SK-N-SH treated with all-trans-retinoic acid at 6 μM for 48 hours (cell line): ENCODE data around the gene HBG2.

ENCODE experiments used
- ATAC-seq: fragments of 200-7000 bp; cut with Tn5 transposase; 3 replicates; pipeline ENCODE4 v1.9.1; 2020; ENCODE audit warnings: mild to moderate bottlenecking, moderate library complexity
- ARNTL ChIP-seq: fragments of 450-650 bp; formaldehyde crosslinking; IDR thresholded peaks from 2 replicates; pipeline ENCODE4 v1.5.0; 2020; ENCODE audit warnings: low read depth, mild to moderate bottlenecking, moderate library complexity, borderline replicate concordance
- BACH2 ChIP-seq: fragments of 250-450 bp; sonication (Bioruptor Pico); IDR thresholded peaks from 2 replicates; pipeline ENCODE4 v1.9.0; 2021; ENCODE audit warnings: mild to moderate bottlenecking, borderline replicate concordance
- CREB5 ChIP-seq: fragments of 250-450 bp; sonication (Bioruptor Pico); IDR thresholded peaks from 2 replicates; pipeline ENCODE4 v1.5.1; 2020; ENCODE audit warnings: low read depth, mild to moderate bottlenecking, moderate library complexity
- ESRRG ChIP-seq: fragments of 250-450 bp; sonication (Bioruptor Pico); IDR thresholded peaks from 2 replicates; pipeline ENCODE4 v1.6.1; 2021; ENCODE audit warnings: mild to moderate bottlenecking
- GLIS3 ChIP-seq: fragments of 250-450 bp; sonication (Bioruptor Pico); IDR thresholded peaks from 2 replicates; pipeline ENCODE4 v1.5.0; 2020; ENCODE audit warnings: mild to moderate bottlenecking, moderate library complexity
- ISL1 ChIP-seq: fragments of 250-450 bp; sonication (Bioruptor Pico); IDR thresholded peaks from 2 replicates; pipeline ENCODE4 v2.1.2; 2022; ENCODE audit warnings: mild to moderate bottlenecking, moderate library complexity
- OSR1 ChIP-seq: fragments of 250-450 bp; sonication (Bioruptor Pico); IDR thresholded peaks from 2 replicates; pipeline ENCODE4 v1.8.0; 2022; ENCODE audit warnings: moderate library complexity, mild to moderate bottlenecking, inconsistent platforms
- POU6F1 ChIP-seq: fragments of 250-450 bp; sonication (Bioruptor Pico); IDR thresholded peaks from 2 replicates; pipeline ENCODE4 v1.8.0; 2021; ENCODE audit warnings: low read depth, mild to moderate bottlenecking, moderate library complexity, borderline replicate concordance
- PPARA ChIP-seq: fragments of 250-450 bp; sonication (Bioruptor Pico); IDR thresholded peaks from 2 replicates; pipeline ENCODE4 v1.5.0; 2020; ENCODE audit warnings: mild to moderate bottlenecking, borderline replicate concordance
- RARB ChIP-seq: fragments of 250-450 bp; sonication (Bioruptor Pico); IDR thresholded peaks from 2 replicates; pipeline ENCODE4 v1.8.0; 2021; ENCODE audit warnings: mild to moderate bottlenecking, moderate library complexity
- SNAI2 ChIP-seq: fragments of 250-450 bp; sonication (Bioruptor Pico); IDR thresholded peaks from 2 replicates; pipeline ENCODE4 v1.5.0; 2020; ENCODE audit warnings: mild to moderate bottlenecking, moderate library complexity
- TCF4 ChIP-seq: fragments of 250-450 bp; sonication (Bioruptor Pico); IDR thresholded peaks from 2 replicates; pipeline ENCODE4 v1.8.0; 2021; ENCODE audit warnings: mild to moderate bottlenecking, moderate library complexity, borderline replicate concordance
- TOX ChIP-seq: fragments of 250-450 bp; sonication (Bioruptor Pico); IDR thresholded peaks from 2 replicates; pipeline ENCODE4 v1.8.0; 2021; ENCODE audit warnings: mild to moderate bottlenecking, moderate library complexity, borderline replicate concordance
- ZC3H10 ChIP-seq: fragments of 250-450 bp; sonication (Bioruptor Pico); IDR thresholded peaks from 2 replicates; pipeline ENCODE4 v1.5.1; 2021; ENCODE audit warnings: mild to moderate bottlenecking, moderate library complexity
- ZFP3 ChIP-seq: fragments of 250-450 bp; sonication (Bioruptor Pico); IDR thresholded peaks from 2 replicates; pipeline ENCODE4 v1.5.0; 2020; ENCODE audit warnings: mild to moderate bottlenecking, moderate library complexity
- ZFP30 ChIP-seq: fragments of 450-650 bp; formaldehyde crosslinking; IDR thresholded peaks from 2 replicates; pipeline ENCODE4 v1.5.0; 2022; ENCODE audit warnings: mild to moderate bottlenecking, moderate library complexity
- ZNF565 ChIP-seq: fragments of 450-650 bp; formaldehyde crosslinking; conservative IDR thresholded peaks from 2 replicates; pipeline ENCODE4 v1.5.0; 2020; ENCODE audit warnings: low read depth, mild to moderate bottlenecking, moderate library complexity
- ZNF70 ChIP-seq: fragments of 450-650 bp; formaldehyde crosslinking; IDR thresholded peaks from 2 replicates; pipeline ENCODE4 v1.5.0; 2020; ENCODE audit warnings: mild to moderate bottlenecking, moderate library complexity
- TF ChIP-seq, protein P1 (sequence below): fragments of 250-450 bp; sonication (Bioruptor Pico); IDR thresholded peaks from 2 replicates; pipeline ENCODE4 v1.5.1; 2021; ENCODE audit warnings: mild to moderate bottlenecking, moderate library complexity
- TF ChIP-seq, protein P2 (sequence below): fragments of 250-450 bp; sonication (Bioruptor Pico); IDR thresholded peaks from 2 replicates; pipeline ENCODE4 v1.8.0; 2020; ENCODE audit warnings: mild to moderate bottlenecking, moderate library complexity, borderline replicate concordance
- TF ChIP-seq, protein P3 (sequence below): fragments of 250-450 bp; sonication (Bioruptor Pico); IDR thresholded peaks from 2 replicates; pipeline ENCODE4 v1.5.0; 2020; ENCODE audit warnings: mild to moderate bottlenecking, moderate library complexity

The HBG2 gene

DNA sequence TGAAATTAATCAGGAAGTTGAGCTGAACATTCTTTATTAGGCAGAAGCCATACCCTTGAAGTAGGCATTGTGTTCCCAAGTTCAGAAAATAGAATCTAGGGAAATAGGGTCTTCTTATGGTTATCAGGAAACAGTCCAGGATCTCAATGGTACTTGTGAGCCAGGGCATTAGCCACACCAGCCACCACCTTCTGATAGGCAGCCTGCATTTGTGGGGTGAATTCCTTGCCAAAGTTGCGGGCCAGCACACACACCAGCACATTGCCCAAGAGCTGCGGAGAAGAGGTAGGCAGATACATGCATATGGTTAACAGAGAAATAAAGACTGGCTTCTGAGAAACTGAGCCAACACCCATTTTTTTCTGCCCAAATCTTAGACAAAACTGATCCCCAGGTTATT, 21.8 kb downstream of the HBG2 start:
- TF ChIP-seq ZFP30 (CRISPR knock-in tag) = no peak
- no peak for TF ChIP-seq TCF4 (CRISPR knock-in tag)
- TF ChIP-seq ISL1 (CRISPR knock-in tag) = no peak
- no peak for TF ChIP-seq ESRRG
- TF ChIP-seq ZNF70 = no peak
- TF ChIP-seq RARB = no peak
- no peak for TF ChIP-seq ZC3H10 (CRISPR knock-in tag)
- TF ChIP-seq CREB5 (CRISPR knock-in tag) = no peak
- no peak for TF ChIP-seq POU6F1 (CRISPR knock-in tag)
- TF ChIP-seq GLIS3 (CRISPR knock-in tag) = no peak
- TF ChIP-seq SNAI2 (CRISPR knock-in tag) = no peak
- no peak for TF ChIP-seq ZNF565 (CRISPR knock-in tag)
- no peak for TF ChIP-seq ARNTL
- TF ChIP-seq PPARA (CRISPR knock-in tag) = no peak
- no peak for TF ChIP-seq TOX (CRISPR knock-in tag)
- no peak for TF ChIP-seq BACH2 (CRISPR knock-in tag)
- ATAC-seq = no peak

GRCh38 chr11:5232176-5232575, 22.4 kb downstream of the HBG2 start:
- ATAC-seq = no peak
- TF ChIP-seq ZNF565 (CRISPR knock-in tag) = no peak
- no peak for TF ChIP-seq ESRRG
- no peak for TF ChIP-seq OSR1
- no peak for TF ChIP-seq RARB
- TF ChIP-seq, protein P1, sequence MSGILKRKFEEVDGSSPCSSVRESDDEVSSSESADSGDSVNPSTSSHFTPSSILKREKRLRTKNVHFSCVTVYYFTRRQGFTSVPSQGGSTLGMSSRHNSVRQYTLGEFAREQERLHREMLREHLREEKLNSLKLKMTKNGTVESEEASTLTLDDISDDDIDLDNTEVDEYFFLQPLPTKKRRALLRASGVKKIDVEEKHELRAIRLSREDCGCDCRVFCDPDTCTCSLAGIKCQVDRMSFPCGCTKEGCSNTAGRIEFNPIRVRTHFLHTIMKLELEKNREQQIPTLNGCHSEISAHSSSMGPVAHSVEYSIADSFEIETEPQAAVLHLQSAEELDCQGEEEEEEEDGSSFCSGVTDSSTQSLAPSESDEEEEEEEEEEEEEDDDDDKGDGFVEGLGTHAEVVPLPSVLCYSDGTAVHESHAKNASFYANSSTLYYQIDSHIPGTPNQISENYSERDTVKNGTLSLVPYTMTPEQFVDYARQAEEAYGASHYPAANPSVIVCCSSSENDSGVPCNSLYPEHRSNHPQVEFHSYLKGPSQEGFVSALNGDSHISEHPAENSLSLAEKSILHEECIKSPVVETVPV (CRISPR knock-in tag) = no peak

DNA sequence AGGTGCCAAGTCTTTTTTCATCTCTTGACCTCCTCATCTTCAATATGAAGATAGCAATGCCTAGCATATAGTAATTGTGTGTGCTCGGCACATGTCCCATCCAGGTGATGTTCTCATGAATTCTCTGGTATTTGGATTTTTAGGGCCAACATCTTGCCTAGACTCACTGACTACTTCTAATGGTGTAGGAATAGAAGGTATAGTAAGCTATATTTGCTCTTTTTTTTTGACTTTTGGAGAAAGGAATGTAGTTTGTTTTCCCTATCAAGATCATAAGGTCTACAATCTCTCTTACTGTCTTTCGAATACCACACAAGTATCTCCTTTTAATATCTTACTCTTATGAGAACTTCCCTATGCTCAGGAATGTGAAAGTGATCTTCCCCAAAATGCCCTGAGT, 23.5 kb downstream of the HBG2 start:
- no peak for ATAC-seq

More for the DNA sequence above, 23.5 kb downstream of the HBG2 start:
- TF ChIP-seq PPARA (CRISPR knock-in tag) (no peak), POU6F1 (CRISPR knock-in tag) (no peak), ISL1 (CRISPR knock-in tag) (no peak), GLIS3 (CRISPR knock-in tag) (no peak), ARNTL (no peak), ZFP30 (CRISPR knock-in tag) (no peak), BACH2 (CRISPR knock-in tag) (no peak), ESRRG (no peak), ZC3H10 (CRISPR knock-in tag) (no peak), ZNF70 (no peak), ZFP3 (no peak), TCF4 (CRISPR knock-in tag) (no peak), RARB (no peak)
- TF ChIP-seq, protein P2, sequence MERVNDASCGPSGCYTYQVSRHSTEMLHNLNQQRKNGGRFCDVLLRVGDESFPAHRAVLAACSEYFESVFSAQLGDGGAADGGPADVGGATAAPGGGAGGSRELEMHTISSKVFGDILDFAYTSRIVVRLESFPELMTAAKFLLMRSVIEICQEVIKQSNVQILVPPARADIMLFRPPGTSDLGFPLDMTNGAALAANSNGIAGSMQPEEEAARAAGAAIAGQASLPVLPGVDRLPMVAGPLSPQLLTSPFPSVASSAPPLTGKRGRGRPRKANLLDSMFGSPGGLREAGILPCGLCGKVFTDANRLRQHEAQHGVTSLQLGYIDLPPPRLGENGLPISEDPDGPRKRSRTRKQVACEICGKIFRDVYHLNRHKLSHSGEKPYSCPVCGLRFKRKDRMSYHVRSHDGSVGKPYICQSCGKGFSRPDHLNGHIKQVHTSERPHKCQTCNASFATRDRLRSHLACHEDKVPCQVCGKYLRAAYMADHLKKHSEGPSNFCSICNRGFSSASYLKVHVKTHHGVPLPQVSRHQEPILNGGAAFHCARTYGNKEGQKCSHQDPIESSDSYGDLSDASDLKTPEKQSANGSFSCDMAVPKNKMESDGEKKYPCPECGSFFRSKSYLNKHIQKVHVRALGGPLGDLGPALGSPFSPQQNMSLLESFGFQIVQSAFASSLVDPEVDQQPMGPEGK (CRISPR knock-in tag) = no peak
- TF ChIP-seq, protein P3, sequence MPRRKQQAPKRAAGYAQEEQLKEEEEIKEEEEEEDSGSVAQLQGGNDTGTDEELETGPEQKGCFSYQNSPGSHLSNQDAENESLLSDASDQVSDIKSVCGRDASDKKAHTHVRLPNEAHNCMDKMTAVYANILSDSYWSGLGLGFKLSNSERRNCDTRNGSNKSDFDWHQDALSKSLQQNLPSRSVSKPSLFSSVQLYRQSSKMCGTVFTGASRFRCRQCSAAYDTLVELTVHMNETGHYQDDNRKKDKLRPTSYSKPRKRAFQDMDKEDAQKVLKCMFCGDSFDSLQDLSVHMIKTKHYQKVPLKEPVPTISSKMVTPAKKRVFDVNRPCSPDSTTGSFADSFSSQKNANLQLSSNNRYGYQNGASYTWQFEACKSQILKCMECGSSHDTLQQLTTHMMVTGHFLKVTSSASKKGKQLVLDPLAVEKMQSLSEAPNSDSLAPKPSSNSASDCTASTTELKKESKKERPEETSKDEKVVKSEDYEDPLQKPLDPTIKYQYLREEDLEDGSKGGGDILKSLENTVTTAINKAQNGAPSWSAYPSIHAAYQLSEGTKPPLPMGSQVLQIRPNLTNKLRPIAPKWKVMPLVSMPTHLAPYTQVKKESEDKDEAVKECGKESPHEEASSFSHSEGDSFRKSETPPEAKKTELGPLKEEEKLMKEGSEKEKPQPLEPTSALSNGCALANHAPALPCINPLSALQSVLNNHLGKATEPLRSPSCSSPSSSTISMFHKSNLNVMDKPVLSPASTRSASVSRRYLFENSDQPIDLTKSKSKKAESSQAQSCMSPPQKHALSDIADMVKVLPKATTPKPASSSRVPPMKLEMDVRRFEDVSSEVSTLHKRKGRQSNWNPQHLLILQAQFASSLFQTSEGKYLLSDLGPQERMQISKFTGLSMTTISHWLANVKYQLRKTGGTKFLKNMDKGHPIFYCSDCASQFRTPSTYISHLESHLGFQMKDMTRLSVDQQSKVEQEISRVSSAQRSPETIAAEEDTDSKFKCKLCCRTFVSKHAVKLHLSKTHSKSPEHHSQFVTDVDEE (CRISPR knock-in tag) = no peak
